ENCODE measurements around the gene GTF3C5.
"Not testable (repeated sequence)": the region's sequence is repeated elsewhere in the genome, so short reads cannot be mapped to it uniquely, and the experiment has no call there.

Gene GTF3C5

DNA sequence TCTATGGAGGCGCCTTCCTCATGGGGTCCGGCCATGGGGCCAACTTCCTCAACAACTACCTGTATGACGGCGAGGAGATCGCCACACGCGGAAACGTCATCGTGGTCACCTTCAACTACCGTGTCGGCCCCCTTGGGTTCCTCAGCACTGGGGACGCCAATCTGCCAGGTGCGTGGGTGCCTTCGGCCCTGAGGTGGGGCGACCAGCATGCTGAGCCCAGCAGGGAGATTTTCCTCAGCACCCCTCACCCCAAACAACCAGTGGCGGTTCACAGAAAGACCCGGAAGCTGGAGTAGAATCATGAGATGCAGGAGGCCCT, 34.2 kb downstream of the GTF3C5 start:
- Histone ChIP-seq H3K27me3 (ENCODE audit: insufficient read depth, low read length) (no peaks in the 10 kb centered on the region), H3K27ac (ENCODE audit: low read depth, low read length) (no peak overlapping the region), H3K4me1 (ENCODE audit: insufficient read depth, low read length) (peaks cover 6% of the 10 kb centered on the region; the same call in 1 of the 2 replicates), H3K9ac (ENCODE audit: low read depth, low read length) (no peak overlapping the region), H3K9me3 (ENCODE audit: insufficient read depth, low read depth, low read length) (no peaks in the 10 kb centered on the region), H3K4me3 (ENCODE audit: low read length) (no peak overlapping the region), H3K36me3 (ENCODE audit: insufficient read depth, low read length) (no peaks in the 10 kb centered on the region)
- 97% methylated on average over 17 of the region's 17 CpGs for WGBS

- Histone ChIP-seq H3K27me3 (ENCODE audit: insufficient read depth, low read length) (no peaks in the 10 kb centered on the region), H3K36me3 (ENCODE audit: insufficient read depth, low read length) (no peaks in the 10 kb centered on the region), H3K9ac (ENCODE audit: low read depth, low read length) (no peak overlapping the region), H3K4me1 (ENCODE audit: insufficient read depth, low read length) (peaks cover 1% of the 10 kb centered on the region; the same call in 1 of the 2 replicates), H3K27ac (ENCODE audit: low read depth, low read length) (no peak overlapping the region), H3K9me3 (ENCODE audit: insufficient read depth, low read depth, low read length) (no peaks in the 10 kb centered on the region), H3K4me3 (ENCODE audit: low read length) (no peak overlapping the region)
- WGBS, result 95% methylated on average over 25 of the region's 25 CpGs
Measured at GRCh38 chr9:133066181-133066983, 35.6 kb downstream of the GTF3C5 start.

DNA sequence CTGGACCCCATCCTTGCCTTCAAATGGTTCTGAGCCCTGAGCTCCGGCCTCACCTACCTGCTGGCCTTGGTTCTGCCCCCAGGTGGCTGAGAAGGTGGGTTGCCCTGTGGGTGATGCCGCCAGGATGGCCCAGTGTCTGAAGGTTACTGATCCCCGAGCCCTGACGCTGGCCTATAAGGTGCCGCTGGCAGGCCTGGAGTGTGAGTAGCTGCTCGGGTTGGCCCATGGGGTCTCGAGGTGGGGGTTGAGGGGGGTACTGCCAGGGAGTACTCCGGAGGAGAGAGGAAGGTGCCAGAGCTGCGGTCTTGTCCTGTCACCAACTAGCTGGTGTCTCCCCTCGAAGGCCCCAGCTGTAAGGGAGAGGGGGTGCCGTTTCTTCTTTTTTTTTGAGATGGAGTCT, 36.2 kb downstream of the GTF3C5 start:
- H3K27ac ChIP-seq (ENCODE audit: low read depth, low read length), result no peak overlapping the region
- WGBS, result 94% methylated on average over 11 of the region's 11 CpGs
- H3K9ac ChIP-seq (ENCODE audit: low read depth, low read length), result no peak overlapping the region
- H3K27me3 ChIP-seq (ENCODE audit: insufficient read depth, low read length), result no peaks in the 10 kb centered on the region
- no peaks in the 10 kb centered on the region for H3K36me3 ChIP-seq (ENCODE audit: insufficient read depth, low read length)
- no peak overlapping the region for H3K4me3 ChIP-seq (ENCODE audit: low read length)
- H3K4me1 ChIP-seq (ENCODE audit: insufficient read depth, low read length), result no peaks in the 10 kb centered on the region
- H3K9me3 ChIP-seq (ENCODE audit: insufficient read depth, low read depth, low read length), result no peaks in the 10 kb centered on the region

- 90% methylated on average over 11 of the region's 11 CpGs for WGBS
- Histone ChIP-seq H3K9me3 (ENCODE audit: insufficient read depth, low read depth, low read length) (no peaks in the 10 kb centered on the region), H3K9ac (ENCODE audit: low read depth, low read length) (no peak overlapping the region), H3K4me3 (ENCODE audit: low read length) (no peak overlapping the region), H3K4me1 (ENCODE audit: insufficient read depth, low read length) (no peaks in the 10 kb centered on the region), H3K36me3 (ENCODE audit: insufficient read depth, low read length) (no peaks in the 10 kb centered on the region), H3K27ac (ENCODE audit: low read depth, low read length) (no peak overlapping the region), H3K27me3 (ENCODE audit: insufficient read depth, low read length) (no peaks in the 10 kb centered on the region)
Measured at GRCh38 chr9:133067813-133068212, 37.0 kb downstream of the GTF3C5 start.

- H3K36me3 ChIP-seq (ENCODE audit: insufficient read depth, low read length); H3K9me3 ChIP-seq (ENCODE audit: insufficient read depth, low read depth, low read length); H3K27me3 ChIP-seq (ENCODE audit: insufficient read depth, low read length); H3K4me3 ChIP-seq (ENCODE audit: low read length); H3K4me1 ChIP-seq (ENCODE audit: insufficient read depth, low read length); H3K27ac ChIP-seq (ENCODE audit: low read depth, low read length); H3K9ac ChIP-seq (ENCODE audit: low read depth, low read length): not testable (repeated sequence)
- 100% methylated on average over 1 of the region's 15 CpGs for WGBS
Measured at GRCh38 chr9:133068431-133068830, 37.6 kb downstream of the GTF3C5 start.

DNA sequence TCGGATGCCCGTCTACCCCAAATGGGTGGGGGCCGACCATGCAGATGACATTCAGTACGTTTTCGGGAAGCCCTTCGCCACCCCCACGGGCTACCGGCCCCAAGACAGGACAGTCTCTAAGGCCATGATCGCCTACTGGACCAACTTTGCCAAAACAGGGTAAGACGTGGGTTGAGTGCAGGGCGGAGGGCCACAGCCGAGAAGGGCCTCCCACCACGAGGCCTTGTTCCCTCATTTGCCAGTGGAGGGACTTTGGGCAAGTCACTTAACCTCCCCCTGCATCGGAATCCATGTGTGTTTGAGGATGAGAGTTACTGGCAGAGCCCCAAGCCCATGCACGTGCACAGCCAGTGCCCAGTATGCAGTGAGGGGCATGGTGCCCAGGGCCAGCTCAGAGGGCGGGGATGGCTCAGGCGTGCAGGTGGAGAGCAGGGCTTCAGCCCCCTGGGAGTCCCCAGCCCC, 39.7 kb downstream of the GTF3C5 start:
- not testable (repeated sequence) for H3K27me3 ChIP-seq (ENCODE audit: insufficient read depth, low read length); H3K4me1 ChIP-seq (ENCODE audit: insufficient read depth, low read length); H3K4me3 ChIP-seq (ENCODE audit: low read length); H3K9ac ChIP-seq (ENCODE audit: low read depth, low read length); H3K27ac ChIP-seq (ENCODE audit: low read depth, low read length); H3K36me3 ChIP-seq (ENCODE audit: insufficient read depth, low read length); H3K9me3 ChIP-seq (ENCODE audit: insufficient read depth, low read depth, low read length)
- 95% methylated on average over 17 of the region's 17 CpGs for WGBS

DNA sequence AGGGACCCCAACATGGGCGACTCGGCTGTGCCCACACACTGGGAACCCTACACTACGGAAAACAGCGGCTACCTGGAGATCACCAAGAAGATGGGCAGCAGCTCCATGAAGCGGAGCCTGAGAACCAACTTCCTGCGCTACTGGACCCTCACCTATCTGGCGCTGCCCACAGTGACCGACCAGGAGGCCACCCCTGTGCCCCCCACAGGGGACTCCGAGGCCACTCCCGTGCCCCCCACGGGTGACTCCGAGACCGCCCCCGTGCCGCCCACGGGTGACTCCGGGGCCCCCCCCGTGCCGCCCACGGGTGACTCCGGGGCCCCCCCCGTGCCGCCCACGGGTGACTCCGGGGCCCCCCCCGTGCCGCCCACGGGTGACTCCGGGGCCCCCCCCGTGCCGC, 40.2 kb downstream of the GTF3C5 start:
- not testable (repeated sequence) for H3K4me3 ChIP-seq (ENCODE audit: low read length); H3K9ac ChIP-seq (ENCODE audit: low read depth, low read length); H3K36me3 ChIP-seq (ENCODE audit: insufficient read depth, low read length); H3K4me1 ChIP-seq (ENCODE audit: insufficient read depth, low read length); H3K9me3 ChIP-seq (ENCODE audit: insufficient read depth, low read depth, low read length); H3K27ac ChIP-seq (ENCODE audit: low read depth, low read length); H3K27me3 ChIP-seq (ENCODE audit: insufficient read depth, low read length)
- 99% methylated on average over 12 of the region's 31 CpGs for WGBS

DNA sequence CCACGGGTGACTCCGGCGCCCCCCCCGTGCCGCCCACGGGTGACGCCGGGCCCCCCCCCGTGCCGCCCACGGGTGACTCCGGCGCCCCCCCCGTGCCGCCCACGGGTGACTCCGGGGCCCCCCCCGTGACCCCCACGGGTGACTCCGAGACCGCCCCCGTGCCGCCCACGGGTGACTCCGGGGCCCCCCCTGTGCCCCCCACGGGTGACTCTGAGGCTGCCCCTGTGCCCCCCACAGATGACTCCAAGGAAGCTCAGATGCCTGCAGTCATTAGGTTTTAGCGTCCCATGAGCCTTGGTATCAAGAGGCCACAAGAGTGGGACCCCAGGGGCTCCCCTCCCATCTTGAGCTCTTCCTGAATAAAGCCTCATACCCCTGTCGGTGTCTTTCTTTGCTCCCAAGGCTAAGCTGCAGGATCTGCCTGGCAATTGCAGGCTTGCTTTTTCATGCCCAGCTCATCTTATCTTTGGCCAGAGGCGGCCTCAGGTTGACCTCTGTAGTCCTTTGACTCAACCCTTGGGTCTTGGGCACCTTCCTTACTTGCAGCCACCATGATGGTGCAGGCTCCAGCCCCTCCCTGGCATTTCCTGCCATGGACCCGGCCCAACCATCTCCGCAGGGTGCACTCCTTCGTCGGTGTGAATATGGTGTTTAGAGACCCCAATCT, 40.8 kb downstream of the GTF3C5 start:
- H3K27ac ChIP-seq (ENCODE audit: low read depth, low read length), result no peak overlapping the region
- H3K27me3 ChIP-seq (ENCODE audit: insufficient read depth, low read length), result no peaks in the 10 kb centered on the region
- no peaks in the 10 kb centered on the region for H3K36me3 ChIP-seq (ENCODE audit: insufficient read depth, low read length)
- WGBS, result 95% methylated on average over 33 of the region's 33 CpGs
- H3K9ac ChIP-seq (ENCODE audit: low read depth, low read length), result no peak overlapping the region
- no peak overlapping the region for H3K4me3 ChIP-seq (ENCODE audit: low read length)
- H3K9me3 ChIP-seq (ENCODE audit: insufficient read depth, low read depth, low read length), result no peaks in the 10 kb centered on the region
- H3K4me1 ChIP-seq (ENCODE audit: insufficient read depth, low read length), result no peaks in the 10 kb centered on the region

DNA sequence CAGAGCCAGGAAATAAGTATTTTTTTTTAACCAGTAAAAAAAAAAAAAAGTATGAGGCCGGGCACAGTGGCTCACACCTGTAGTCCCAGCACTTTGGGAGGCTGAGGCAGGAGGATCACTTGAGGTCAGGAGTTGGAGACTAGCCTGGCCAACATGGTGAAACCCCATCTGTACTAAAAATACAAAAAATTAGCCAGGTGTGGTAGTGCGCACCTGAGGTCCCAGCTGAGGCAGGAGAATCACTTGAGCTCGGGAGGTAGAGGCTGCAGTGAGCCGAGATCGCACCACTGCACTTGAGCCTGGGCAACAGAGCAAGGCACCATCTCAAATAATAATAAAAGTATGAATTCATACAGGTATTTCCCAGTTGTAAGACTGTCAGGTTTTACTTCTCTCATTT, 41.4 kb downstream of the GTF3C5 start:
- not testable (repeated sequence) for H3K4me3 ChIP-seq (ENCODE audit: low read length); H3K36me3 ChIP-seq (ENCODE audit: insufficient read depth, low read length); H3K9ac ChIP-seq (ENCODE audit: low read depth, low read length); H3K27me3 ChIP-seq (ENCODE audit: insufficient read depth, low read length); H3K9me3 ChIP-seq (ENCODE audit: insufficient read depth, low read depth, low read length); H3K4me1 ChIP-seq (ENCODE audit: insufficient read depth, low read length); H3K27ac ChIP-seq (ENCODE audit: low read depth, low read length)
- WGBS, result 97% methylated on average over 5 of the region's 5 CpGs

DNA sequence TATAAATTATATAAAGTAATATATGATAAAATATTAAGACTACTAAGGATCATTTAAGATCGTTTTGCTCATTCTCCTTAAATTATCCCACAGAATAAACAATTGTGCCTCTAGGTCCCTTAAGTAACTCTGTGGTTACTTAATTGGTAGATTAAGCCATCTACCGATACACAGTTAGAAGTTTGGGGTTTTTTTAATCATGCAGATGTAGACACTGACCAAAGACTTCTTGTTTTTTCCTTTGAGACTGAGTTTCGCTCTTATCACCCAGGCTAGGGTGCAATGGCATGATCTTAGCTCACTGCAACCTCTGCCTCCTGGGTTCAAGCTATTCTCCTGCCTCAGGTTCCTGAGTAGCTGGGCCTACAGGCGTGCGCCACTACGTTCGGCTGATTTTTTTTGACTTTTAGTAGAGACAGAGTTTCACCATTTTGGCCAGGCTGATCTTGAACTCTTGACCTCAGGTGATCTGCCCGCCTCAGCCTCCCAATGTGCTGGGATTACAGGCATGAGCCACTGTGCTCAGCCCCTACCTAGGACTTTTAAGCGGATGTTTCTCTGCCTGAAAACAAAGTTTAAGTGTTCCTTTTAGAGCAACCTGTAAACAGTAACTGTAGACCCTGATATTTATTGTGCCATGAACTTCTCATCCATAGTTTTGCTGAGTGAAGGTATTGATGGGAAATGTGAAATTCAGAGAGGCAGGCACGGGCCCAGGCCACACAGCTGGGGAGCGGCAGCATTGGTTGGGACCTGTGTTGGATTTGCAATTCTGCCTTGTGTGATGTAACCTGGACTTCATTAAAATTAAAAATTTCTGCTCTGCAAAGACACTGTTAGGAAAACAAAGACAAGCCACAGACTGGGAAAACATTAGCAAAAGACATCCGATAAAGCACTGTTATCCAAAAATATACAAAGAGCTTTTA, 42.6 kb downstream of the GTF3C5 start:
- no peak overlapping the region for H3K4me3 ChIP-seq (ENCODE audit: low read length)
- no peak overlapping the region for H3K27ac ChIP-seq (ENCODE audit: low read depth, low read length)
- H3K4me1 ChIP-seq (ENCODE audit: insufficient read depth, low read length), result no peaks in the 10 kb centered on the region
- no peaks in the 10 kb centered on the region for H3K9me3 ChIP-seq (ENCODE audit: insufficient read depth, low read depth, low read length)
- no peaks in the 10 kb centered on the region for H3K36me3 ChIP-seq (ENCODE audit: insufficient read depth, low read length)
- no peak overlapping the region for H3K9ac ChIP-seq (ENCODE audit: low read depth, low read length)
- H3K27me3 ChIP-seq (ENCODE audit: insufficient read depth, low read length), result no peaks in the 10 kb centered on the region
- 92% methylated on average over 11 of the region's 12 CpGs for WGBS

DNA sequence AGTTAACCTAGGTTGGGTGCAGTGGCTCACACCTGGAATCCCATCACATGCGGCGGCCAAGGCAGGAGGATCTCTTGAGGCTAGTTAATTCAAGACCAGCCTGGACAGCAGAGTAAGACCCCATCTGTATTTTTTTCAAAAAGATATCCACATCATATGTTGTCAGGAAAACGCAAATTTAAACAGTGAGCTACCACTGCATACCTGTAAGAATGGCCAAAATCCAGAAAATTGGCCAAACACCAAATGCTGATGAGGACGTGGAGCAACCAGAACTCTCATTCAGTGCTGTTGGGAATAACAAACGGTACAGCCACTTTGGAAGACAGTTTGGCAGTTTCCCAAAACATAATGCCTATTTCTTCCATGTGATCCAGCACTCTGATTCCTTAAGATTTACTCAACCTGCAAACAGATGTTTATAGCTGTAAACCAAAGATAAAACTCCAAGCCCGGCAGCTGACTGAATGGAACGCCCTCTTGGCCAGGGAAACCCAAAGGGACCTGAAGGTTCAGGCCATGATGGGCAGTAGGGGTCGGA, 43.4 kb downstream of the GTF3C5 start:
- H3K27me3 ChIP-seq (ENCODE audit: insufficient read depth, low read length), result no peaks in the 10 kb centered on the region
- 93% methylated on average over 8 of the region's 8 CpGs for WGBS
- H3K27ac ChIP-seq (ENCODE audit: low read depth, low read length), result no peak overlapping the region
- no peaks in the 10 kb centered on the region for H3K36me3 ChIP-seq (ENCODE audit: insufficient read depth, low read length)
- no peaks in the 10 kb centered on the region for H3K9me3 ChIP-seq (ENCODE audit: insufficient read depth, low read depth, low read length)
- H3K9ac ChIP-seq (ENCODE audit: low read depth, low read length), result no peak overlapping the region
- no peak overlapping the region for H3K4me3 ChIP-seq (ENCODE audit: low read length)
- no peaks in the 10 kb centered on the region for H3K4me1 ChIP-seq (ENCODE audit: insufficient read depth, low read length)
